HEK293T (cell line): ENCODE results near the gene PTPRD.

Source experiments
- CTCF ChIA-PET: fragments of 350-600 bp; formaldehyde crosslinking; extraction: SDS; loops from one replicate; lab custom pipeline; 2021; ENCODE audit warnings: antibody characterized with exemption, inconsistent platforms; lab: Yijun Ruan, JAX
- POLR2A ChIA-PET: fragments of 350-600 bp; formaldehyde crosslinking; extraction: SDS; loops from one replicate; lab custom pipeline; 2020; ENCODE audit warnings: antibody characterized with exemption, inconsistent platforms; lab: Yijun Ruan, JAX
- DNase-seq: peaks from one replicate; pipeline ENCODE4 v3.0.0; 2012; ENCODE audit warnings: mixed read lengths; ENCODE audit errors: extremely low spot score
- ARNT ChIP-seq: fragments of 450-650 bp; IDR thresholded peaks from 2 replicates; pipeline ENCODE4 v1.6.1; 2017; ENCODE audit warnings: mild to moderate bottlenecking
- BHLHE40 ChIP-seq: fragments of 450-650 bp; IDR thresholded peaks from 2 replicates; pipeline ENCODE4 v1.6.1; 2016; ENCODE audit warnings: mild to moderate bottlenecking, moderate library complexity, borderline replicate concordance
- CTBP1 ChIP-seq: fragments of 450-650 bp; IDR thresholded peaks from 2 replicates; pipeline ENCODE4 v1.6.1; 2016; ENCODE audit warnings: borderline replicate concordance
- ELF4 ChIP-seq: fragments of 450-650 bp; IDR thresholded peaks from 2 replicates; pipeline ENCODE4 v1.6.1; 2017; ENCODE audit warnings: antibody characterized with exemption
- FOXA1 ChIP-seq: fragments of 450-650 bp; IDR thresholded peaks from 2 replicates; pipeline ENCODE4 v1.6.1; 2016; ENCODE audit warnings: mild to moderate bottlenecking
- FOXK2 ChIP-seq: fragments of 450-650 bp; IDR thresholded peaks from 2 replicates; pipeline ENCODE4 v1.6.1; 2016; ENCODE audit warnings: mild to moderate bottlenecking
- FOXM1 ChIP-seq: fragments of 450-650 bp; IDR thresholded peaks from 2 replicates; pipeline ENCODE4 v1.6.1; 2017; ENCODE audit warnings: mild to moderate bottlenecking, borderline replicate concordance
- HDGF ChIP-seq: fragments of 450-650 bp; IDR thresholded peaks from 2 replicates; pipeline ENCODE4 v1.6.1; 2017; ENCODE audit warnings: antibody characterized with exemption, borderline replicate concordance
- L3MBTL2 ChIP-seq: fragments of 450-650 bp; conservative IDR thresholded peaks from 2 replicates; pipeline ENCODE4 v1.6.1; 2016; ENCODE audit warnings: mild to moderate bottlenecking
- LEF1 ChIP-seq: fragments of 450-650 bp; IDR thresholded peaks from 2 replicates; pipeline ENCODE4 v1.6.1; 2017; ENCODE audit warnings: mild to moderate bottlenecking, borderline replicate concordance
- NFRKB ChIP-seq: fragments of 450-650 bp; IDR thresholded peaks from 2 replicates; pipeline ENCODE4 v1.6.1; 2016; ENCODE audit warnings: mild to moderate bottlenecking, moderate library complexity
- PKNOX1 ChIP-seq: fragments of 450-650 bp; IDR thresholded peaks from 2 replicates; pipeline ENCODE4 v1.6.1; 2016
- SP1 ChIP-seq: fragments of 450-650 bp; IDR thresholded peaks from 2 replicates; pipeline ENCODE4 v1.6.1; 2017
- SUZ12 ChIP-seq: fragments of 450-650 bp; IDR thresholded peaks from 2 replicates; pipeline ENCODE4 v1.6.1; 2016; ENCODE audit warnings: mild to moderate bottlenecking
- TARDBP ChIP-seq: fragments of 450-650 bp; IDR thresholded peaks from 2 replicates; pipeline ENCODE4 v1.6.1; 2016
- ZNF384 ChIP-seq: fragments of 450-650 bp; IDR thresholded peaks from 2 replicates; pipeline ENCODE4 v1.6.1; 2016

The PTPRD gene

DNA sequence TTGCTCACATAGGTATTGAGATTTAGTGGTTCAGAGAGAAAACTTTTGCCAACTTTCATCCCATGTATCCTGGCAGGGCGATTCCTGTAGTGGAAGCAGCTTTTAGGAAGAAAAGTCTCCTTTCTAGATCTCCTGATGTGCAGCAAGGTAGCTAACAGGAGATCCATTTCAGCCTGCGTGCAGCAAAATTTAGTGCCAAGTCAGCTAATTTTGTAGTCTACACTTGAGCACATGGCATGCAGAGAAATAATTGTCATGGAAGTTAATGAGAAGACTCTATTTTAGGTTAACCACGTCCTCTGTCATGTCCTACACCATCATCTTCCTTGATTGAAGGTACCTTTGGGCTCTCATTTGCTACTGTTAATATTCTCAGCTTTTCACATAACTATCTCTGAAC is 165.8 kb downstream of the PTPRD start:
- CTCF ChIA-PET = no interaction called here
- DNase-seq = no peak
- POLR2A ChIA-PET = no interaction called here
- TF ChIP-seq L3MBTL2 (no peak), LEF1 (no peak), TARDBP (no peak), FOXK2 (no peak), FOXM1 (no peak), CTBP1 (no peak), SUZ12 (no peak), BHLHE40 (no peak), NFRKB (no peak), SP1 (no peak), ZNF384 (no peak), FOXA1 (no peak), PKNOX1 (no peak)

- ChIA-PET CTCF (no interaction called here), POLR2A (no interaction called here)
- no peak for DNase-seq
- TF ChIP-seq BHLHE40 (no peak), NFRKB (no peak), ELF4 (no peak), SP1 (no peak), L3MBTL2 (no peak), PKNOX1 (no peak), FOXK2 (no peak), ARNT (no peak), HDGF (no peak), LEF1 (no peak), TARDBP (no peak), FOXA1 (no peak)
Measured at GRCh38 chr9:10443868-10444204, 169.0 kb downstream of the PTPRD start.

DNA sequence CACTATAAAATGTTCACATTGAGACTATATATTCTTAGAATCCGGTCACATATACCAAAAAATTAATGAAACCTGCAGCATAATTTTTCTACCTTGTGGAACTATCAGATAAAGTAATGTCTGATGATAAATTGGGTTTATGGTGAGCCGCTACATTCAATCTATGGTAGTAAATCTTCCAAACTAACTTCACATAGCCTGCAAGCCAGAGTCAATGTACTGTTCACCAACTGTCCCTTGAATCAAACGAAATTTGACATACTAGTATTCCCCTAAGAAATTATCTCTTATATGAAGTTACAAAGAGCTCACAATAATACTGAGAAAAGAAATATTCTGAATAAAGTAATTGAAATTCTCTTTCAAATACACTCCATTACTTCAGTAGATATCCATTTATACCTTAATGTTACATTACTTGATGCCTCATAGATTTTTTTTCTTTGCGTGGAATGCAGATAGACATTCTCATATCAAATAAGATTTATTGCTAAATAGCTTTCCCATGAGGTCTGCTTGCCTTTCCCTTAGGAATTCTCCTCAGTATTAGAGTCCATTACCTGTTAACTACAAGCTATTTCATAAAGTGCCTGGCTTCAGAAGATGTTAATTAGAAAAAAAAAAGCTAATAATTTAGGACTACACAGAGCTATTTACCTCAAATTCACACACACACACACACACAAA is 169.5 kb downstream of the PTPRD start:
- TF ChIP-seq HDGF (no peak), ARNT (no peak), CTBP1 (no peak), L3MBTL2 (no peak), SUZ12 (no peak), FOXK2 (no peak), ELF4 (no peak), FOXA1 (no peak), PKNOX1 (no peak), TARDBP (no peak), NFRKB (no peak), FOXM1 (no peak), SP1 (no peak), ZNF384 (no peak), BHLHE40 (no peak)
- ChIA-PET POLR2A (no interaction called here), CTCF (no interaction called here)
- no peak for DNase-seq

GRCh38 chr9:10438955-10439354 is 173.8 kb downstream of the PTPRD start:
- POLR2A ChIA-PET = no interaction called here
- TF ChIP-seq CTBP1 (no peak), PKNOX1 (no peak), SUZ12 (no peak), BHLHE40 (no peak), TARDBP (no peak), FOXM1 (no peak), L3MBTL2 (no peak), ARNT (no peak), LEF1 (no peak), NFRKB (no peak), HDGF (no peak), FOXA1 (no peak), ZNF384 (no peak)
- DNase-seq = no peak
- CTCF ChIA-PET = no interaction called here

- ChIA-PET CTCF (interaction anchor here (0.6 kb wide), 1 partner anchor 1512 kb away, joined by 3 read pairs; no protein-coding TSS in a partner anchor), POLR2A (no interaction called here)
- no peak for TF ChIP-seq SUZ12
- TF ChIP-seq BHLHE40 = no peak
- TF ChIP-seq PKNOX1 = no peak
- no peak for DNase-seq
Measured at GRCh38 chr9:10436756-10437155, 176.0 kb downstream of the PTPRD start.

DNA sequence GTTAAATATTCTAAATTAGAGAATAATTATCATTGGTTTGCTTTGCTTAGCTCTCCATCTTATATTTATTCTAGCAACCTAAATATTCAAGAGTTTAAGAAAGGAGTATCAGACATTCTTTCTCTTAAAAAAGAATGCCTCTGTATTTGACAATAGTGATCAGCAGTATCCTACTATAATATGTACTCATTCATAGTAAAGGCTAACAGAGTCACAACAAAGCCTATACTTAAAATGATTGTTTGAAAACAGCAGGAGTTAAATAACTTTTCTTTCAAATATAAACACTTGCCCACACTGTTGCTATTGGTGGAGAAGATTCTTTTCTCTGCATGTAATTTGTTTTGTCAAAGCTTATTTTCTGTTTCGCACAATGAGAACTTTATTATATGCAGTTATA is 178.4 kb downstream of the PTPRD start:
- ChIA-PET CTCF (no interaction called here), POLR2A (no interaction called here)
- DNase-seq = no peak
- TF ChIP-seq FOXM1 = no peak
- TF ChIP-seq SP1 = no peak
- no peak for TF ChIP-seq ARNT
- TF ChIP-seq NFRKB = no peak
